DND-41 (cell line): ENCODE data around the gene RASAL2.

Experiments used
- CTCF ChIP-seq: IDR thresholded peaks from 2 replicates; pipeline ENCODE4 v1.5.1; 2012; ENCODE audit warnings: borderline replicate concordance, low read length, moderate library complexity, mild to moderate bottlenecking; ENCODE audit not compliant: poor library complexity, severe bottlenecking; ENCODE audit errors: extremely low read depth
- EZH2 ChIP-seq: IDR thresholded peaks from 3 replicates; pipeline ENCODE4 v1.6.1; 2012; ENCODE audit warnings: borderline replicate concordance, low read depth, mild to moderate bottlenecking, moderate library complexity, low read length, inconsistent platforms; ENCODE audit not compliant: severe bottlenecking

- no peak for TF ChIP-seq CTCF
- no peak for TF ChIP-seq EZH2
Measured at GRCh38 chr1:178267646-178268094, 173.8 kb downstream of the RASAL2 start.
